Endothelial cell of hepatic sinusoid (primary cell): ENCODE results near the gene TLE1.
"Not testable (repeated sequence)": the region's sequence is repeated elsewhere in the genome, so short reads cannot be mapped to it uniquely, and the experiment has no call there.

ENCODE experiments used
- in situ Hi-C: cut with HindIII; loops from 2 replicates; pipeline ENCODE4 v1.10.0; 2017; ENCODE audit warnings: low sequenced_read_pairs

The TLE1 gene

DNA sequence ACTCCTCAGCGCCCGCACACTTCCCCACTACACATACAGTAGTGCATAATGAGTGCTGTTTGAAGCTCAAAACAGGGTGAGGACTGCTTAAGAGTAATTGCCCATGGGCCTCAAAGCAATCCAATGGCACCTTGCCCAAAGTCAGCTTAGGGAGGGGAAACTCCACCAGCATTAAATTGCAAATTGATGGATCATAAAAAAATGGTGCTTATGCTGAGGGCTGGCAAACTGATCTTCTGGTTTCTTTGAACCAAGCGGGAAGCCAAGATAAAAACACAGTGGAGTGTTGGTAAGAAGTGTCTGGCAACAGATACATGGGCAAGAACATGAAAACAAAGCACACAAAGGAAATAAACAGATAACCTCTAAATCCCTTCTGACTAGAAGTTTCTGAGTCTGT, 28.0 kb downstream of the TLE1 start:
- in situ Hi-C loops, result no loop called here

DNA sequence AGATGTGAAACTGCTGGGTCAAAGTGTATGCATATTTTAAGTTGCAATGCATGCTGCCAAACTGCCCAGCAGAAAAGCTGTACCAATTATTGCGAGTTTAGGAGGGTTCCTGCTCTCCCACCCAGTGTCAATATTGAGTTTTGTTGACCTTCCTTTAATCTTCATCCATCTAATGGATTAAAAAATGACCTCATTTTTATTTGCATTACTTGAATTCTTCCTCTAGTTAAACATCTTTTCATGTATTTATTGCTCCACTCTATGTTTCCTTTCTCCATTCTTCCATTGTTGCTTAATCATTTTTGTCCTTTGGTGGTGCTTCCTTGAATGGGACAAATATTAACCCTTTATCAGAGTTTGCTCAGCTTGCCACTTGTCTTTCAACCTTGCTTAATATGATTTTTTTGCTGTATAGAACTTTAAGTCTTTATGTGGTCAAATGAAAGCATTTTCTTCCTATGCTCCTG, 32.4 kb downstream of the TLE1 start:
- in situ Hi-C loops, result no loop called here

- in situ Hi-C loops, result no loop called here
Observed at GRCh38 chr9:81656004-81656403, 33.3 kb downstream of the TLE1 start.

GRCh38 chr9:81653240-81653639, 36.1 kb downstream of the TLE1 start:
- in situ Hi-C loops, result loop anchor here (5.0 kb wide), 1 partner anchor 36 kb away; no protein-coding TSS in a partner anchor

DNA sequence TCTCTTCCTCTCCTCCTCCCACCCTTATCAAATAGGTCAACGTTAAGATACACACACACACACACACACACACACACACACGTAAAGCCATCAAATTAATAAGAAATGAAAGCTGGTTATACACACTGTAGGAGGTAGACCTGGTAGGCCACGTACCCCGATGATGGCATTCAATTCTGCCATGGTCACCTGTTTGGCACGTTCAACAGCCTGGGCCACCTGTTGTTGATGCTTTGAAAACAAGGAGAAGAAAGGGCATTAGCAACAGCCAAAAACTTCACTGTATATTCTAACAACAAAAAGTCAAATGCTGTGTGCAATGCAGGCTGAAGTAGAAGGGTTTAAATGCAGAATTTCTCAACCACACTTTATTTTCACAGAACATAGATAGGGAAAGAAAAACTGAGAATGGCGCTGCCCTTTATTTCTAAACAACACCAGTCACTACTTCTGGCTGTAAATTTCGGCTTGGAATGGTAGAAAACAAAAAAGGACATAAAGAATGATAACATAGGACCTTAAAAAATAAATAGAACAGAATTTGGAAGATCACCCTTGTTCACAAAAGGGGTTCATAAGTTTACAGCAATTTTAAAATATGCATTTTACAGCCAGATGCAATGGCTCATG, 37.2 kb downstream of the TLE1 start:
- in situ Hi-C loops, result loop anchor here (5.0 kb wide), 1 partner anchor 35 kb away; no protein-coding TSS in a partner anchor

DNA sequence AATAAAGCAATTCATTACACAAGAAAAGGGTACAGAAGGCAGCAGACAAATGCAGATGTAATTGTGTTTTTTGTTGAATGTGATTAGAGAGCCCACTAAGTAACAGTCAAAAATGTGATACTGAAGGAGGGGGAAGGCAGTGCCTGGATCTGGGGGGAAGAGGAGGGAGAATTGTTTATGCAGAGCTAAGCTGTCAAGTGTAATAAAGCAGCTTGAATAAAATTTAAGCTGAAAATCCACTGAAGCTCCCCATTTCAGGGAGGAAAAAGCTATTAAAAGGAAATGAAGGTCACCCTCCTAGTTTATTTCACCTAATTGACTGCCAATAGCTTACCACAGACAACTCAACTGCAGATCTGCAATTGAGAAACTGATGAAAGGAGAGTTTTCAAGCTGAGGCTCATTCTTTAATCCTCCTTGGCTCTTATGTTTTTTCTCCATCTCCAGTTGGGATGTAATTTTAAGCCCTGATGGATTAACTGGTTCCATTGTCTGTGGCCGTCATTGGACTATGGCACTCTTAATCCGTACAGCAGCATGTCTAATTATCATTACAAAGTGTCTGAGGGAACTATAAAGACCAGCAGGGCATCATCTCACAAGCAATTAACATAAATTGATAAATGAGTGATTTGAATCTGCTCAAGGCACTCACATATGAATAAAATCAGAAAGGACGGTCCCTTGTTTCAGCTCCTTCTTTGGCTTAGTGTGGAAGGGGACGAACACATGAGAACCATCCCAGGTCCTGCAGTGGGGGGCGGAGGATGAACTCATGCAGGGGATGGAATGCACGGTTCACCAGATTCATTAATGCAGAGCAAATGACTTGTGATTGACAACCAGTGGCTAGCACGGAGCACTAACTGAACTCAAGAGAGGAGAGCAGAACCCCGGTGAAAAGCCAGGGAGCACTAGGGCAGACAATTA, 38.5 kb downstream of the TLE1 start:
- in situ Hi-C loops, result loop anchor here (5.0 kb wide), 1 partner anchor 34 kb away; no protein-coding TSS in a partner anchor

DNA sequence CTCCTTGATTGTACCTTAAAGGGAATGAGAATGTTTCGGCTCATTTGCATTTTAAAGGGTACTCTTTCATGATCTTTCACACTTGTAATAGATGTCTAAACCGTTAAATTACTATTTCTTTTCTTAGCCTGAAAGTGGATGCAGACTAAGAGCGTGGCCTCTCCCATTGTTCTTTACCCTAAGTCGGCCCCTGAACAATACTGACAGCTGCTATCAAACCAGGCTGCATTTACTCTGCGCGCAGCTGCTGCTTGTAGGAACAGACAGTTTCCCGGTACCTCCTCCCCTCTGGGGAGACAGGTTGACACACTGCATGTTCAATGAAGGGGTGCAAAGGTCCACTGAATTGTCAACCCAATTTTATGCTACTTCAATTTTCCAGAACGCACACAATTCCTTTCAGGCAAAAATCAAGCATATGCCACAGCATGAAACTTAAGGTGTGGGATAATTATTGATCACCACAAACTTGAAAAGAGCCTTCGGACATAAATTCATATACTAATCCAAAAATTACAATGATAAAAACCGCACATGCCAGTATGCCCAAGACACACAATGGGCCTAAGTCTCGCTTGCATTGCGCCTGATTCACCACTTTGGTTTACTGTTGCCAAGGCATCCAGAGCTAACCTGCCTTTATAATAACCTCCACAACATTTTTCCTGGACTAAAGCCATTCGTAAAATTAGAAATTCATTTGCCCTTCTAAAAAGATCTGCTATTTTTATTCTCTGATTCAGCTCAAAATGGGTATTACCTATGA, 39.7 kb downstream of the TLE1 start:
- in situ Hi-C loops, result loop anchor here (5.0 kb wide), 1 partner anchor 32 kb away; no protein-coding TSS in a partner anchor

GRCh38 chr9:81648891-81649290, 40.5 kb downstream of the TLE1 start:
- in situ Hi-C loops, result no loop called here

- in situ Hi-C loops, result no loop called here
Observed at GRCh38 chr9:81646337-81646736, 43.0 kb downstream of the TLE1 start.

GRCh38 chr9:81644513-81644912, 44.8 kb downstream of the TLE1 start:
- in situ Hi-C loops, result not testable (repeated sequence)

GRCh38 chr9:81637276-81637675, 52.1 kb downstream of the TLE1 start:
- in situ Hi-C loops, result no loop called here

- in situ Hi-C loops, result no loop called here
Observed at GRCh38 chr9:81636255-81636599, 53.1 kb downstream of the TLE1 start.

- in situ Hi-C loops, result no loop called here
Observed at GRCh38 chr9:81635521-81636254, 53.7 kb downstream of the TLE1 start.

- in situ Hi-C loops, result no loop called here
Observed at GRCh38 chr9:81634915-81635516, 54.3 kb downstream of the TLE1 start.

DNA sequence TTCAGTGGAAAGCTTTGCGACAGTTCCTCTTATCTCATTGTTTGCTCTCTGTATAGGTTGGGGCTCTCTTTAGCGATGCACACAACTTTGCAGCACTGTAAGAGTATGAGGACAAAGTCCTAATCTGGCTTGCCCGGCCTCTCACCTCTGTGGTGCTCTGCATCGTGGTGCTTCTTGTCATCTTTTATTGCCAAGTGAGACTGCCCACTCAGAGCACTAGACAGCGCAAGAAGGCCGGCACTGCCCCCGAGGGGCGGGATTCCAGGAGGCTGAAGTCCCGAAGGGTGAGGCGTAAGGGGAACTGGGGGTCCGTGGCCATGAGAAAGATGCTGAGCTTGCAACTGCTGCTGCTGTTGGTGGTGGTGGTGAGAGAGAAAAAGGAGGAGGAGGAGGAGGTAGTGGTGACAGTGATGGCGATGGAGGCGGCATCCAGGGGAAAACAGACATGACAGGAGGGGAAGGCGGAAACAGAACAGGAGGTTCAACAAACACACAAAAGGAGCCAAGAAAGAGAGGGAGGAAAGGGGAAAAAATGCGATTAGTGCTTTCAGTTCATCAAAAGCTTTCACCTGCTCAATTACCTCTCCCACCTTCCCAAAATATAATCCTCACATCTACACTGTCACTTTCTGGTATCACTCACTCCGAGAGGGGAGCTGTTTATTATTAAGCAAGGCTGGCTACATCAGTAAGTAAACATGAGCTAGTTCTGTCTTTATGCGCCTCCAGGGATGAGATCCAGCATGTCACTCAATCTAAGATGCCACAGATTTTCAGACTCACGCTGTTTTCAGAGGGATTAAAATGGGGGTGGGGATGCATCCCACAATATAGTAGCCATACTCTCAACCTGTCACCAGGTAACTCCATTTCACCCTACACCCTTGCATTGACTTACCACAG, 55.1 kb downstream of the TLE1 start:
- in situ Hi-C loops, result no loop called here

DNA sequence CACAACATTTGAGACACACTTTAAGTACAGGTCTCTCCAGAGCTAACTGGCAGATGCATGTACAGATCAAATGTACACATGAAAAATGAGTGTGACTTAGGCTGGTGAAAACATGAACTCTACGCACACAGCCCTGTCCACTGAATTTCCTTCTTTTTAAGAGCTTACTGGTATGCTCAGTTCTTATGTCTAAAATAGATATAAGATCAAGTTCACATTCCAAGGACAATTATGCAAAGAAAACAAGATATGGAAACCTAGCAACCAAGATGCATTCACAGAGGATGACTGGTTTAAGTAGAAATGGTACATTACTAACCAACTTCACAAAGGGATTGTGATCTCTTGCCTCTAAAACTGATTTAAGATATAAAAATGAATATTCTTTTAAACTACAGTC, 56.7 kb downstream of the TLE1 start:
- in situ Hi-C loops, result no loop called here

- in situ Hi-C loops, result no loop called here
Observed at GRCh38 chr9:81631218-81631745, 58.1 kb downstream of the TLE1 start.

DNA sequence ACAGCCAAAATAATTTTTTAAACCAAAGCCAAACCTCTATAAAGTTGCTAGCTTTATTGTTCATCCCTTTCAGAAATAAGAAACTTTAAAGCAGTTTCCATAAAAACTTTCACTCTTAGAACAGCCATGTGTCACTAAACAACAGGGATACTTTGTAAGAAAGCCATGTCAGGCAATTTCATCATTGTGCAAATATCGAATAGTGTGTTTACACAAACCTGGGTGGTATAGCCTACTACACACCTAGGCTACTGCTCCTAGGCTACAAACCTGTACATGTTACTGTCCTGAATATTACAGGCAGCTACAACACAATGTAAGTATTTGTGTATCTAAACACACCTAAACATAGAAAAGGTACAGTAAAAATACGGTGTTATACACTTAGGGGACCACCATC, 59.9 kb downstream of the TLE1 start:
- in situ Hi-C loops, result no loop called here

DNA sequence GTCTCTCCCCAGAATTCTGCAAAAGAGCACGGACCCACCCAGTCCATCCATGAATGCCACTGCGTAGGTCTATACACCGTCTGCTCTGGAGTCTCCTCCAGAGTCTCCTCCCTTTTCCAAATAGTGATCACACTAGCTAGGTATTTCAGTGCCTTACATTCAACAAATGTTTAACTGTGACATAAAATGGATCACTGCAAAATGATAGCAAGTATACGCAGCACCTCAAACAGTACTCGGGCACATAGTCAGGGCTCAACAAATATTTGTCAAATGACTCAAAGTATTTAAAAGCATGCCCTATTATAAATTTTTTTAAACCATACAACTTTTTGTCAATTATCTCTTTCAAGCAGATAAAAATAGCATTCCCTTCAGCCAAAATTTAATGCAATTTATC, 60.5 kb downstream of the TLE1 start:
- in situ Hi-C loops, result no loop called here
